H1 (cell line): ENCODE measurements around the gene DUSP1. TPM values are rescaled to one million over a fixed set of nuclear protein-coding genes. Genes with fewer than 3 reads are reported as not detected.

Experiments used
- BCL11A ChIP-seq, 2 experiments: IDR thresholded peaks; one replicate each; pipeline ENCODE4 v1.6.1; 2011; ENCODE audit warnings: low read depth in 2 of 2, low read length in 2 of 2, mild to moderate bottlenecking in 2 of 2
- CBX8 ChIP-seq: fragments of 300-800, 300-1000 bp; sonication (generic); IDR thresholded peaks from 2 replicates; pipeline ENCODE4 v1.7.1; 2016; ENCODE audit warnings: low read depth, low read length, borderline replicate concordance
- CHD2 ChIP-seq: IDR thresholded peaks from 2 replicates; pipeline ENCODE4 v1.6.1; 2012; ENCODE audit warnings: low read length, improper control_type of control experiment
- SP1 ChIP-seq: IDR thresholded peaks from 2 replicates; pipeline ENCODE4 v1.6.1; 2011; ENCODE audit warnings: low read depth, low read length
- TBP ChIP-seq: IDR thresholded peaks from 2 replicates; pipeline ENCODE4 v1.6.1; 2011; ENCODE audit warnings: low read depth, low read length, improper control_type of control experiment
- YY1 ChIP-seq: IDR thresholded peaks from 2 replicates; pipeline ENCODE4 v1.6.1; 2011; ENCODE audit warnings: low read depth, mild to moderate bottlenecking, low read length
- polyA plus RNA-seq, 7 experiments: library from polyadenylated mRNA; depleted of rRNA in 3 of 7; stranded (reverse) in 5 of 7; unstranded in 2 of 7; fragments of >200 nt in 5 of 7; fragments of 200-250 nt in 2 of 7; gene quantifications; 1 replicate in 5 of 7; 2 replicates in 1 of 7; 4 replicates in 1 of 7; pipeline versions ENCODE4 v1.2.1 to v1.2.3, GENCODE V29; 2011 to 2013; ENCODE audit warnings: missing spikeins in 2 of 7, mixed read lengths in 2 of 7
- total RNA-seq: library from RNA; stranded (reverse); fragmentation: NEBNext Ultra II Directional; extraction: Animal tissue kit (Norgen Biotek cat#: 25700); gene quantifications from 2 replicates; pipeline ENCODE4 v1.2.1, GENCODE V29; 2021
- TF ChIP-seq, protein P1 (sequence below): fragments of 300-600 bp; sonication (generic); IDR thresholded peaks from 2 replicates; pipeline ENCODE4 v1.7.1; 2012; ENCODE audit warnings: low read length, moderate library complexity, mild to moderate bottlenecking, inconsistent platforms; ENCODE audit not compliant: insufficient replicate concordance
- TF ChIP-seq, protein P2 (sequence below): IDR thresholded peaks from 2 replicates; pipeline ENCODE4 v1.6.1; 2011; ENCODE audit warnings: low read depth, mild to moderate bottlenecking, low read length; ENCODE audit not compliant: insufficient read depth

The DUSP1 gene
- total and polyA plus RNA-seq, 2 of the 8 experiments (the other 6 are each of a cell fraction or from before 2014, with no cell fraction given): 6.5 to 11.7 TPM

DNA sequence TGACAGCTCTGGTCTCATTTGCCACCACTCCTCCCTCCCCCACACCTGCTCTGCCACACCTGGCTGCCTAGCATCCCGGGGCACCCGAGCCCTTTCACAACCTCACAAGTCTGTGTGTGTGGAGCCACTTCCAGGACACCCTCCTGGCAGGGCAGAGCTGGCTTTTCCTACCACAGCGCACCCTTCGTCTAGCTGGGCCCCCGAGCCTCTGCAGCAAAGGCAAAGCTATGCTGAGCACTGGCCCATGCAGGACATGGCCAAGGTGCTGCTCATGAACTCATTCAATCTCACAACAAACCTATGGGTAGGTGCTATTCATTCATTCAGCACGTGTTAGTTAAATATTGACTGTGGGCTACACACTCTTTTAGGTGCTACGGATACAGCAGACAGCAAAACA, 43.4 kb downstream of the DUSP1 start (continued):
- TF ChIP-seq, protein P1, sequence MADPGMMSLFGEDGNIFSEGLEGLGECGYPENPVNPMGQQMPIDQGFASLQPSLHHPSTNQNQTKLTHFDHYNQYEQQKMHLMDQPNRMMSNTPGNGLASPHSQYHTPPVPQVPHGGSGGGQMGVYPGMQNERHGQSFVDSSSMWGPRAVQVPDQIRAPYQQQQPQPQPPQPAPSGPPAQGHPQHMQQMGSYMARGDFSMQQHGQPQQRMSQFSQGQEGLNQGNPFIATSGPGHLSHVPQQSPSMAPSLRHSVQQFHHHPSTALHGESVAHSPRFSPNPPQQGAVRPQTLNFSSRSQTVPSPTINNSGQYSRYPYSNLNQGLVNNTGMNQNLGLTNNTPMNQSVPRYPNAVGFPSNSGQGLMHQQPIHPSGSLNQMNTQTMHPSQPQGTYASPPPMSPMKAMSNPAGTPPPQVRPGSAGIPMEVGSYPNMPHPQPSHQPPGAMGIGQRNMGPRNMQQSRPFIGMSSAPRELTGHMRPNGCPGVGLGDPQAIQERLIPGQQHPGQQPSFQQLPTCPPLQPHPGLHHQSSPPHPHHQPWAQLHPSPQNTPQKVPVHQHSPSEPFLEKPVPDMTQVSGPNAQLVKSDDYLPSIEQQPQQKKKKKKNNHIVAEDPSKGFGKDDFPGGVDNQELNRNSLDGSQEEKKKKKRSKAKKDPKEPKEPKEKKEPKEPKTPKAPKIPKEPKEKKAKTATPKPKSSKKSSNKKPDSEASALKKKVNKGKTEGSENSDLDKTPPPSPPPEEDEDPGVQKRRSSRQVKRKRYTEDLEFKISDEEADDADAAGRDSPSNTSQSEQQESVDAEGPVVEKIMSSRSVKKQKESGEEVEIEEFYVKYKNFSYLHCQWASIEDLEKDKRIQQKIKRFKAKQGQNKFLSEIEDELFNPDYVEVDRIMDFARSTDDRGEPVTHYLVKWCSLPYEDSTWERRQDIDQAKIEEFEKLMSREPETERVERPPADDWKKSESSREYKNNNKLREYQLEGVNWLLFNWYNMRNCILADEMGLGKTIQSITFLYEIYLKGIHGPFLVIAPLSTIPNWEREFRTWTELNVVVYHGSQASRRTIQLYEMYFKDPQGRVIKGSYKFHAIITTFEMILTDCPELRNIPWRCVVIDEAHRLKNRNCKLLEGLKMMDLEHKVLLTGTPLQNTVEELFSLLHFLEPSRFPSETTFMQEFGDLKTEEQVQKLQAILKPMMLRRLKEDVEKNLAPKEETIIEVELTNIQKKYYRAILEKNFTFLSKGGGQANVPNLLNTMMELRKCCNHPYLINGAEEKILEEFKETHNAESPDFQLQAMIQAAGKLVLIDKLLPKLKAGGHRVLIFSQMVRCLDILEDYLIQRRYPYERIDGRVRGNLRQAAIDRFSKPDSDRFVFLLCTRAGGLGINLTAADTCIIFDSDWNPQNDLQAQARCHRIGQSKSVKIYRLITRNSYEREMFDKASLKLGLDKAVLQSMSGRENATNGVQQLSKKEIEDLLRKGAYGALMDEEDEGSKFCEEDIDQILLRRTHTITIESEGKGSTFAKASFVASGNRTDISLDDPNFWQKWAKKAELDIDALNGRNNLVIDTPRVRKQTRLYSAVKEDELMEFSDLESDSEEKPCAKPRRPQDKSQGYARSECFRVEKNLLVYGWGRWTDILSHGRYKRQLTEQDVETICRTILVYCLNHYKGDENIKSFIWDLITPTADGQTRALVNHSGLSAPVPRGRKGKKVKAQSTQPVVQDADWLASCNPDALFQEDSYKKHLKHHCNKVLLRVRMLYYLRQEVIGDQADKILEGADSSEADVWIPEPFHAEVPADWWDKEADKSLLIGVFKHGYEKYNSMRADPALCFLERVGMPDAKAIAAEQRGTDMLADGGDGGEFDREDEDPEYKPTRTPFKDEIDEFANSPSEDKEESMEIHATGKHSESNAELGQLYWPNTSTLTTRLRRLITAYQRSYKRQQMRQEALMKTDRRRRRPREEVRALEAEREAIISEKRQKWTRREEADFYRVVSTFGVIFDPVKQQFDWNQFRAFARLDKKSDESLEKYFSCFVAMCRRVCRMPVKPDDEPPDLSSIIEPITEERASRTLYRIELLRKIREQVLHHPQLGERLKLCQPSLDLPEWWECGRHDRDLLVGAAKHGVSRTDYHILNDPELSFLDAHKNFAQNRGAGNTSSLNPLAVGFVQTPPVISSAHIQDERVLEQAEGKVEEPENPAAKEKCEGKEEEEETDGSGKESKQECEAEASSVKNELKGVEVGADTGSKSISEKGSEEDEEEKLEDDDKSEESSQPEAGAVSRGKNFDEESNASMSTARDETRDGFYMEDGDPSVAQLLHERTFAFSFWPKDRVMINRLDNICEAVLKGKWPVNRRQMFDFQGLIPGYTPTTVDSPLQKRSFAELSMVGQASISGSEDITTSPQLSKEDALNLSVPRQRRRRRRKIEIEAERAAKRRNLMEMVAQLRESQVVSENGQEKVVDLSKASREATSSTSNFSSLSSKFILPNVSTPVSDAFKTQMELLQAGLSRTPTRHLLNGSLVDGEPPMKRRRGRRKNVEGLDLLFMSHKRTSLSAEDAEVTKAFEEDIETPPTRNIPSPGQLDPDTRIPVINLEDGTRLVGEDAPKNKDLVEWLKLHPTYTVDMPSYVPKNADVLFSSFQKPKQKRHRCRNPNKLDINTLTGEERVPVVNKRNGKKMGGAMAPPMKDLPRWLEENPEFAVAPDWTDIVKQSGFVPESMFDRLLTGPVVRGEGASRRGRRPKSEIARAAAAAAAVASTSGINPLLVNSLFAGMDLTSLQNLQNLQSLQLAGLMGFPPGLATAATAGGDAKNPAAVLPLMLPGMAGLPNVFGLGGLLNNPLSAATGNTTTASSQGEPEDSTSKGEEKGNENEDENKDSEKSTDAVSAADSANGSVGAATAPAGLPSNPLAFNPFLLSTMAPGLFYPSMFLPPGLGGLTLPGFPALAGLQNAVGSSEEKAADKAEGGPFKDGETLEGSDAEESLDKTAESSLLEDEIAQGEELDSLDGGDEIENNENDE: no peak
- TF ChIP-seq TBP (no peak), CBX8 (no peak), BCL11A (IDR thresholded peaks at IDR 0.05; ENCODE audit: low read depth in 2 of 2, low read length in 2 of 2) (no peak), SP1 (no peak), CHD2 (no peak), YY1 (no peak)
- TF ChIP-seq, protein P2, sequence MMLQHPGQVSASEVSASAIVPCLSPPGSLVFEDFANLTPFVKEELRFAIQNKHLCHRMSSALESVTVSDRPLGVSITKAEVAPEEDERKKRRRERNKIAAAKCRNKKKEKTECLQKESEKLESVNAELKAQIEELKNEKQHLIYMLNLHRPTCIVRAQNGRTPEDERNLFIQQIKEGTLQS: no peak
